HK-2 (cell line): ENCODE data around the gene GABRG3.
"Not testable (repeated sequence)": the region's sequence is repeated elsewhere in the genome, so short reads cannot be mapped to it uniquely, and the experiment has no call there.

Experiments
- DNase-seq: peaks from one replicate; pipeline ENCODE4 v3.0.0-alpha.2; 2018; ENCODE audit not compliant: unreplicated experiment

GABRG3 gene

GRCh38 chr15:26996250-26996649 is 25.3 kb downstream of the GABRG3 start:
- no peak for DNase-seq

DNA sequence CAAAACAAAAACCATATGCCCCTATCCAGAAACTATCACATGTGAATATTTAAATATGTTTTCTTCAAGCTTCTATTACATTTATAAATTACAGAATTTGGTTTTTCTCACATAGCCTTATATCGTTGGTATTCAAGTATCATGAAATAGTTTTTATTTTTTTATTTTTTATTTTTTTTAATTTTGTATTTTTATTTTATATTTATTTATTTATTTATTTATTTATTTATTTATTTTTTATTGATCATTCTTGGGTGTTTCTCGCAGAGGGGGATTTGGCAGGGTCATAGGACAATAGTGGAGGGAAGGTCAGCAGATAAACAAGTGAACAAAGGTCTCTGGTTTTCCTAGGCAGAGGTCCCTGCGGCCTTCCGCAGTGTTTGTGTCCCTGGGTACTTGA is 32.0 kb downstream of the GABRG3 start:
- not testable (repeated sequence) for DNase-seq

- DNase-seq, result not testable (repeated sequence)
Measured at GRCh38 chr15:27004226-27004625, 33.2 kb downstream of the GABRG3 start.

GRCh38 chr15:27017168-27017809 is 46.3 kb downstream of the GABRG3 start:
- DNase-seq, result peak; percentile 50

- DNase-seq, result no peak
Measured at GRCh38 chr15:27019687-27020086, 48.7 kb downstream of the GABRG3 start.

GRCh38 chr15:27025481-27025966 is 54.5 kb downstream of the GABRG3 start:
- DNase-seq, result no peak

GRCh38 chr15:27027229-27027628 is 56.2 kb downstream of the GABRG3 start:
- no peak for DNase-seq

- no peak for DNase-seq
Measured at GRCh38 chr15:27028858-27029477, 58.0 kb downstream of the GABRG3 start.

- no peak for DNase-seq
Measured at GRCh38 chr15:27036210-27036609, 65.2 kb downstream of the GABRG3 start.

GRCh38 chr15:27037501-27037900 is 66.5 kb downstream of the GABRG3 start:
- DNase-seq, result no peak

- no peak for DNase-seq
Measured at GRCh38 chr15:27039152-27039551, 68.2 kb downstream of the GABRG3 start.

DNA sequence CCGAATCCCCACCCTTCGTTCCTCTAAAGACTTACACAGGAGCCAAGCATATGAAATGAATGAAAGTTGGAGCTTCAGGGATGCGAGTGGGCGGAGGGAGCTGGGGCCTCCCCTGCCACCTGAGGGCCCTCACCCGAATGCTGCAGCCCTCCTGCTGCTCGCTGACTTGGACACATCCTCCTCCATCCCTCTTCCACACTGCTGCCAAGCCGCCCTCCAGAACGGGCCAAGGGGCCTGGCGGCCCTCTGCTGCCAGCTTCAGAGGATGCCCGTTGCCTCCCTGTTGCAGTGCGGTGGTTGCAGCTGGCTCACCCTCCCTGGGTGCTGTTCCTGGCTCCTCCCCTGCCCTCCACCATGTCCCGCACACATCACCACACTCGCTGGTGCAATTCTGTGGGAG is 71.2 kb downstream of the GABRG3 start:
- DNase-seq, result no peak

GRCh38 chr15:27042646-27043045 is 71.7 kb downstream of the GABRG3 start:
- DNase-seq, result no peak

DNA sequence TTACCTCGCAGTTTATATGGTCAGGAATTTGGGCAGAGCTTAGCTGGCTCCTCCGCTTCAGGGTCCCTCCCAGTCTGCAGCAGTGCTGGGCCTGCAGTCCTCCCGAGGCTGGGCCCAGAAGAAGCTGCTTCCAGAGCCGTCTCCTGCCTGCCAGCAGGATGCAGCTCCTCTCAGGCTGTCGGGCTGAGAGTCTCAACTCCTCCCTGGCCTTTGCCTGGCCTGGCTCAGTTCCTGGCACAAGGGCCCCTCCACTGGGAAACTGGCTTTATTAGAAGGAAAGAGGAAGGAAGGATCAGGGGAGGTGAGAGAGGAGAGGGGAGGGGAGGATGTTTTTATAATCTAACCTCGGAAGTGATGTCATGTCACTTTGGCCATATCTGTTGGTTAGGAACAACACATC is 72.8 kb downstream of the GABRG3 start:
- DNase-seq, result no peak

- no peak for DNase-seq
Measured at GRCh38 chr15:27045796-27046195, 74.8 kb downstream of the GABRG3 start.

DNA sequence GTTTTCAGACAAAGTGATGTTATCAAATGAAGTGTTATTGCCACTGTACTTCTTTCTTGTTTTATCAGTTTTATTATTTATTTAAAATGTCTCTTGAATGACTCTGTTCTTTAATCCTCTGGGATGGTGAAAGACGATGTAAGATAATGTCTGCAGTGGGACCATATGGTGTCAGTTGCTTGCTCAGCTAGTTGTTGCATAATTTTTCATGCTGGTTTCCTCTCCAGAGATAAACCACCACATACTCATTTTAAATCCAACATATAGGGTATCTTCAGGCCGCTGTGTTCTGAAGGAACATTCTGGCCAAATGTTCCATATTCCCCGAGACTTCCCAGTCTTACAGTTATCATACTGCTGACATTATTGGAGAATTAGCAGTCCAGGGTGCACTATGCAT is 75.9 kb downstream of the GABRG3 start:
- no peak for DNase-seq

DNA sequence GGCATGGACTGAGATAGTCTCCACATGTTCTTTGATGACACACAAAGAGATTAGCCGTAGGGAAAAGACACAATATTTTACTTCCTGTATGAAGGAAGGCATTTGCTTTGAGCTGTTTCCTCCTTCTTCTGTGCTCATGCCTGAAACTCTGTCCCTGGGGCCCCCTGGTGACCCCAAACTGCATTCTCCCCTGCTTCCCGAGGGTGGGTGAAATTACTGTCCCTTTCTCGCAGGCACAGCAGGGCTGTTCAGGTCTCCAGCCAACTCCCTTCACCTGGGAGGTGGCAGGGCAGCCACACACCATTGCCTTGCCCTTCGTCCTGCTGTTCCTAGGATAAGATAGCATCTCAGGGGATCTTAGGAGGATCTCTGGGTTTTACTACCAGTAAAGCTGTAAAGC is 79.2 kb downstream of the GABRG3 start:
- DNase-seq, result no peak

DNA sequence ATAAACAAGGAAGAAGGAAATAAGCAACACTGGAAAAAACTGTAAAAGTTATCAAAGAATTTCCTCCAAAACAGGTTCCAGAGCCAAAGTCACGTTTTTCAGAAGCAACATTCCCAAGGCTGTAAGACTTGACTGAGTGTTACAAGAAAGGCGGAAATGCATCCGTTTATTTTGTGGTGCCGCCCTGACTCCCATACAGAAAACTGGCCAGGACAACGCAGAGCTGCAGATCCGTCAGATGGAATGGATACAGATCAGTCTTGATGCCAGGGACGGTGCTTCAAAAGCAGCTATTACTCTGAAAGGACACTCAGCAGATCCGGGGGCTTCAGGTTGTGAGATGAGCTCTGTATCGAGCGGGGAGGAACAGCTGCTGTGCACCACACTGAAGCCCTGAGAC is 83.4 kb downstream of the GABRG3 start:
- no peak for DNase-seq

- DNase-seq, result no peak
Measured at GRCh38 chr15:27057904-27058645, 87.1 kb downstream of the GABRG3 start.

- DNase-seq, result no peak
Measured at GRCh38 chr15:27058939-27059338, 88.0 kb downstream of the GABRG3 start.

DNA sequence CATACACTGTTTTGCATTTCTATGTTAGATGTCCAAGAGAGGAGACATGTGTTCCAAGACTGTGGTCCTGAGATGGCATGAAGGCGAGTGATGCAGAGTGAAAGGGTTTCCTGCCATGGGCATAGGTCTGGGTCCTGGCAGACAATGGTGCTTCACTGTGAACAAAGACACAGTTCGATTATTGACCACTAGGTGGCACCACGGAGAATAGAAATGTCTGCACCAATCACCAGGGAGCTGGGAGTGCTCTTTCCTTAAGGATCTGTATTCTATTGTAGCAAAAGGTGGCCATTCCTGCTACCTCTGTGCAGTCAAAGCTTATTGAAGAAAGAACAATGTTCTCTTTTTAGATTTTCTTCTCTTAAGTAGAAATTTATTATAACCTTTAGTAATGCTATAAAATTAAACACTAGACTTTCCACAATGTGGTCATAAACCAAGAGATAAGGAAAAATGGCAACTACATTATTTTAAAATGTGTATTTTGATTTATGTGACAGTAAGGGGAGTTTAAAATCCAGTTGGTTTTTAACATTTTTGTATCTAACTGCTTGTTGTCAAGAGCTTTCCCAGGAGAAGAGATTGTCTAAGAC is 88.7 kb downstream of the GABRG3 start:
- peak; percentile 40 for DNase-seq

DNA sequence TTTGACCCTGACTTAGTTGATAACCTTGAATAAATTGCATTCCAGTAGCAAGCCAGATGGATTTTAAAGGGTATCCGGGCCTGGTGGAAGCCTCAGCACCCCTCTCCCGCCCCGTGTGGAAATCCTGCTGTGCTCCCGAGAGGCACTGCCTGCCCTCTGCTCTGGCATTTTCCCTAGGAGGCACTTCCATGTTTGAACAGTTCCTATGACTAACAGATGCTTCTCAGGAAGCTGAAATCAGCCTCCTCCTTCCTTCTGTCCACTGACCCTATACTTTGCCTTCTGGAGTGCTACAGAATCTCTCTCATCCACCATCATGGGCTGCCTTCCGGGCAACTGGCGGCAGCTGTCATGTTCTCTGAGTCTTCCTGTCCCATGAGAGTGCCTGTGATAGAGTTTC is 90.8 kb downstream of the GABRG3 start:
- DNase-seq, result no peak

- DNase-seq, result no peak
Measured at GRCh38 chr15:27062951-27063350, 92.0 kb downstream of the GABRG3 start.
